ENCODE data around the gene SMAD2.

DNA sequence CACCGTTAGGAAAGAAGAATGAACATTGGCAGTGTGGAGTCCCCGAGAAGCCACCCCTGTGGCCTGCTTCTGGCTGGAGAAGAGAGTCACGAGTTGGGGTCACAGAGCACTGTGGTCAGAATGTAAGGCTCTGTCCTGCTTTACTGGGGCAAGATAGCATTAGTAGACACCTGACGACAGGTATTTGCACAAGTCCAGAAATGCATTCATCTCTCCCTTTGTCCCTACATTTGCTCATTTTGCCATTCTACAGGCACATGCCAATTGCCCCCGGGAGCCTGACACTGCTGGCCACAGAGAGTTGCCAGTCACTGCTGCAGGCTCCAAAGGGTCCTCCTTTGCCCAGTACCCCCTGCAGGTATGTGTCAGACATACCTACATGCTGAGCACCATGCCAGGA is 133.3 kb downstream of the SMAD2 start:
- TF ChIP-seq, protein P1, sequence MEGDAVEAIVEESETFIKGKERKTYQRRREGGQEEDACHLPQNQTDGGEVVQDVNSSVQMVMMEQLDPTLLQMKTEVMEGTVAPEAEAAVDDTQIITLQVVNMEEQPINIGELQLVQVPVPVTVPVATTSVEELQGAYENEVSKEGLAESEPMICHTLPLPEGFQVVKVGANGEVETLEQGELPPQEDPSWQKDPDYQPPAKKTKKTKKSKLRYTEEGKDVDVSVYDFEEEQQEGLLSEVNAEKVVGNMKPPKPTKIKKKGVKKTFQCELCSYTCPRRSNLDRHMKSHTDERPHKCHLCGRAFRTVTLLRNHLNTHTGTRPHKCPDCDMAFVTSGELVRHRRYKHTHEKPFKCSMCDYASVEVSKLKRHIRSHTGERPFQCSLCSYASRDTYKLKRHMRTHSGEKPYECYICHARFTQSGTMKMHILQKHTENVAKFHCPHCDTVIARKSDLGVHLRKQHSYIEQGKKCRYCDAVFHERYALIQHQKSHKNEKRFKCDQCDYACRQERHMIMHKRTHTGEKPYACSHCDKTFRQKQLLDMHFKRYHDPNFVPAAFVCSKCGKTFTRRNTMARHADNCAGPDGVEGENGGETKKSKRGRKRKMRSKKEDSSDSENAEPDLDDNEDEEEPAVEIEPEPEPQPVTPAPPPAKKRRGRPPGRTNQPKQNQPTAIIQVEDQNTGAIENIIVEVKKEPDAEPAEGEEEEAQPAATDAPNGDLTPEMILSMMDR (conservative IDR thresholded peaks at IDR 0.05; ENCODE audit: low read length) = no peak
- no peak for TF ChIP-seq EZH2phosphoT487 (IDR thresholded peaks at IDR 0.05; ENCODE audit: borderline replicate concordance)

All from Loucy (cell line).